Mucosa of rectum (tissue), 2 donors: ENCODE data around the gene OTUD6A.

Experiments
- H3K27ac ChIP-seq, 2 donors: one replicate each; pipeline ENCODE4 v1.7.0; 2013; ENCODE audit warnings: inconsistent platforms in 2 of 2, low read depth in 2 of 2, low read length in 2 of 2
- H3K27me3 ChIP-seq, 2 donors: one replicate each; pipeline ENCODE4 v1.7.0; 2013; ENCODE audit warnings: low read length in 2 of 2; ENCODE audit not compliant: control insufficient read depth in 2 of 2, insufficient read depth in 2 of 2
- H3K36me3 ChIP-seq, 2 donors: one replicate each; pipeline ENCODE4 v1.7.0; 2013; ENCODE audit warnings: low read length in 2 of 2; ENCODE audit not compliant: control insufficient read depth in 2 of 2, insufficient read depth in 2 of 2
- H3K4me1 ChIP-seq, 2 donors: one replicate each; pipeline ENCODE4 v1.7.0; 2013; ENCODE audit warnings: low read length in 2 of 2, mild to moderate bottlenecking in 1 of 2; ENCODE audit not compliant: control insufficient read depth in 2 of 2, insufficient read depth in 2 of 2
- H3K4me3 ChIP-seq, 2 donors: one replicate each; pipeline ENCODE4 v1.7.0; 2013; ENCODE audit warnings: low read length in 2 of 2
- H3K9ac ChIP-seq, 2 donors: one replicate each; pipeline ENCODE4 v1.7.0; 2013; ENCODE audit warnings: low read length in 2 of 2, low read depth in 1 of 2, mild to moderate bottlenecking in 1 of 2
- H3K9me3 ChIP-seq, 2 donors: one replicate each; pipeline ENCODE4 v1.7.0; 2013; ENCODE audit warnings: low read length in 2 of 2; ENCODE audit not compliant: control insufficient read depth in 2 of 2
- donor health status: healthy.
- donor health status: Normal muscosa, but diverticular disease.

The OTUD6A gene

DNA sequence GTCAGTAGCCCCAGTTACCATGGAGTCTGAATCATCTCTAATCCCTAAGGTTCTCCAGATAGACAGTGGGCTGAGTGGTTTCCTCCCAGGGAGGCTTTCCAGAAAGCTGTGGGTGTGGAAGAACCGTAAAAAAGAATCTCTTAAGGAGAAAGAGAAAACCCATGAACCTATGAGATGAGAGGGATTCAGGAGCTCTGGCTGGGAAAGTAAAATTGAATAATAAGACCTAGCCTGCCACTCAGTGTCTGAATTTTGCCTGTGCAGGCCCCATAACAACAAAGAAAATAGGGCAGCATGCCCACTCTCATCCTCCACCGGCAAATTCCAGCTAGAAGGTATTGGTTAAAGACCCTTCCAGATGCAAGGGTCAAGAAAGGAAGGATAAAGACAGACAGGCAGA lies 29.5 kb upstream of the OTUD6A start:
- Histone ChIP-seq H3K4me1 (no peaks in the 10 kb centered on the region), H3K27me3 (peaks cover 2 to 10% of the 10 kb centered on the region in 2 donors), H3K4me3 (no peak overlapping the region), H3K9ac (no peak overlapping the region), H3K27ac (no peak overlapping the region), H3K9me3 (no peaks in the 10 kb centered on the region), H3K36me3 (no peaks in the 10 kb centered on the region)

DNA sequence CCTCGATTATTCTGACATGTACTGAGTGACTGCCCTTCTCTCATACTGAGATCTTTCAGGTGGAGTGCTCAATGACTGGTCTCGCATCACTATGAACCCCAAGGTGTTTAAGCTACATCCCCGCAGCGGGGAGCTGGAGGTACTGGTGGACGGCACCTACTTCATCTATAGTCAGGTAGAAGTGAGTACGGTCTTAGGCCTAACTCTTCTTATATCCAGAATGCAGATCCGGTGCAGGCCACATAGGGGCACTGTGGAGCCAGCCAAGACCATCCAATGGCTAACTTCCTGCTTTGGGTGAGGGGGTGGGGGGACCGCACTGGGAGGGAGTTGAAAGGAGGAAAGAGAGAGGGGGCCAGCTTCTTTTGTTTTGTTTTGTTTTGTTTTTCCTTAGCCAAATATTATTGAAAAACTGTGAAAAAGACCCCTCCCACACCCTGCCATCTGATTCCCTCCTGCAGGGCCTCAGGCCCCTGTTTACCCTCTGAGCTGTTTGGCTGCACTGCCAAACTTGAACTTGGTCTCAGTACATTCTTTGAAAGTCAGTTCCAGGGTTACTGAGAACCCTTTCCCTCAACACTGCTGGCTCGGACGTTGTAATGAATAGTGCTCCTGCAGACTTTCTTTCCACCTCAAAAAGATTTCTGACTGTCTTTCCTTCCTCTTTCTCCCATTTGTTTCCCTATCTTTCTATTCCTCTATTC lies 28.8 kb upstream of the OTUD6A start:
- no peak overlapping the region for H3K4me3 ChIP-seq
- H3K9ac ChIP-seq: no peak overlapping the region
- no peak overlapping the region for H3K27ac ChIP-seq
- H3K27me3 ChIP-seq: peaks cover 2 to 10% of the 10 kb centered on the region in 2 donors
- no peaks in the 10 kb centered on the region for H3K36me3 ChIP-seq
- no peaks in the 10 kb centered on the region for H3K4me1 ChIP-seq
- no peaks in the 10 kb centered on the region for H3K9me3 ChIP-seq

DNA sequence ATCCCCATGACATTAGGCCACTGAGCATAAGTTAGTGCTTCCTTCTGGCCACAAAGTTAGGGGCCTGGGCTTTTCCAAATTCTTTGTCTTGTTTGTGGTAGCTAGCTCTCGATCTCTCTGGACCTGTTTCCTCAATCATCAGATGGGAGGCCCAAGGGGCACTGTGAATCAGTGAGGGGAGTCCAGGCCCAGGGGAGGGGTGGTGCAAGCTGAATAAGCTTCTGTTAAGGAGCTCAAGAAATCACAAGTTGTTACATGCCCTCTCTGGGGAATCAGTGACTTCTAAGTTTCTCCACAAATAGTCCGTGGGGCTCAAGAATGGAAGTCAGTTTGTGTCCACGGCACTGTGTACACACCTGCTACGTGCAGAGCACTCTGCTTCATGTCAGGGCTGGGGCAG lies 27.6 kb upstream of the OTUD6A start:
- Histone ChIP-seq H3K9ac (no peak overlapping the region), H3K9me3 (no peaks in the 10 kb centered on the region), H3K27me3 (peaks cover 2 to 10% of the 10 kb centered on the region in 2 donors), H3K36me3 (no peaks in the 10 kb centered on the region), H3K4me1 (no peaks in the 10 kb centered on the region), H3K27ac (no peak overlapping the region), H3K4me3 (no peak overlapping the region)

DNA sequence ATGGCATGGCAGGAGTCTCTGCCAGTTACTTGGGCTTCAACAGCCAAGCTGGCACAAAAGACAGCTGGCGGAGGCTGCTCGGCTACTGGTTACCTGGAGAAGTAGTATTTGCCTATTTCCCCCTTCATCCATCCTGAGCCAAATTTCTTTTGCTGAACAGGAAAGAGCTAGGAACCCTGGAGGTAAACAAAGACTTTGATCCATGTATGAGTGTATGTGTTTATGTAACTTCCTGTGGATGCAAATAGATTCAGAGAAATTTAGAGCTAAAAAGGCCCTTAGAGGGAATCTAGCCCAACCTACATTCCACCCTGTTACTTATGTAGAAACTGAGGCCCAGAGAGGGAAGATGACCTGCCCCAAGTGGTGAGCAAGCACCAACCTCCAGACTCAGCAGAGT lies 23.7 kb upstream of the OTUD6A start:
- Histone ChIP-seq H3K4me1 (no peaks in the 10 kb centered on the region), H3K9me3 (no peaks in the 10 kb centered on the region), H3K4me3 (no peak overlapping the region), H3K9ac (no peak overlapping the region), H3K27ac (no peak overlapping the region), H3K27me3 (peaks cover 0 to 2% of the 10 kb centered on the region in 2 donors), H3K36me3 (no peaks in the 10 kb centered on the region)

DNA sequence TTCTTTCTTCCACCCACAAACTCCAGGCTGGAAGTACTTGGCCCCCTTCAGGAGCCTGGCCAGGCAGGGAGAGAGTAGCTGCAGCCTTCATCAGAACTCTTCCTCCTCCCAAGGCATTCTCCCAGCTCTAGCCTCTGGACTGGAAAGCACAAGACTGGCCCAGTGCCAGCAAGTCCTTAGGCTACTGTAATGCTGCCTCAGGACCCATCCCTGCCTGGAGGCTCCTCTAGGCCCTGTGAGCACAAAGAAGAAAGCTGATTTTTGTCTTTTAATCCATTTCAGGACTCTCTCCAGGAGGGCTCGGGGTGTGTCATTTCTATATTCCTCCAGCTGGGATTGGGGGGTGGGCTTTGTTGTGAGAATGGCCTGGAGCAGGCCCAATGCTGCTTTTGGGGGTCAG lies 23.3 kb upstream of the OTUD6A start:
- H3K27me3 ChIP-seq: peaks cover 0 to 2% of the 10 kb centered on the region in 2 donors
- H3K9me3 ChIP-seq: no peaks in the 10 kb centered on the region
- H3K9ac ChIP-seq: no peak overlapping the region
- no peaks in the 10 kb centered on the region for H3K4me1 ChIP-seq
- no peak overlapping the region for H3K27ac ChIP-seq
- no peak overlapping the region for H3K4me3 ChIP-seq
- H3K36me3 ChIP-seq: no peaks in the 10 kb centered on the region

DNA sequence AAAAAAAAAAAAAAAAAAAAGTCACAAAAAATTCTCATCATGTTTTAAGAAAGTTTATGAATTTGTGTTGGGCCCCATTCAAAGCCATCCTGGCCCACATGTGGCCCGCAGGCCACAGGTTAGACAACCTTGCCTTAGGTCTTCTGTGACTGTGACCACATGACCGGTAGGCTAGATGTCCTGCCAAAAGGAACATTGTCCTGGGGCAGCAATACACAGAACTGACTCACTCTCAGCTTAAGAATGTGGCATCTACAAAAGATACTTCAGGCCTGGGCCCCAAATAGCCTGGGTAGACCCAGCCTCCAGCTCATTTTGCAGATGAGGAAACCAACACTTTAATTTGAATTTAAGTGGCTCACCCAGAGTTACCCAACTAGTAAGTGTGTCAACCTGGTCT lies 22.5 kb upstream of the OTUD6A start:
- Histone ChIP-seq H3K4me3 (no peak overlapping the region), H3K9me3 (no peaks in the 10 kb centered on the region), H3K27me3 (peaks cover 0 to 2% of the 10 kb centered on the region in 2 donors), H3K9ac (no peak overlapping the region), H3K36me3 (no peaks in the 10 kb centered on the region), H3K4me1 (no peaks in the 10 kb centered on the region), H3K27ac (no peak overlapping the region)

DNA sequence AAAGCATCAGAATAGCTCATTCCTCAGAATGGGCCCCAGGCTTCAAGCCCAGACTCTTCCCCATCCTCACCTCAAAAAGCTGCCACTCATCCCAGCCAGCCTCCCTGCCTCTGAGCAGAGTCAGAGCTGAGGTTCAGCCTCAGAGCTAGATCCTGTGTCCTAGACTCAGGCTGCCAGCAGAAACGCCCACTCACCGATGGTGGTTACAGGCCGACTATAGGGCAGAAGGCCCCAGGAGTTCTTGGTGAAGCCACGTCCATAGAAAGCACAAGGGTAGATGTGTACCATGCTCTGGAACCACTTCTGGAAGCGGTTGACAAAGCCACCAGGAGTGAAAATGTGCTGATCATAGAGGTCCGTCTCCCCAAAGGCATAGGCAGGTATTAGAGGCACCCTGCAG lies 20.3 kb upstream of the OTUD6A start:
- Histone ChIP-seq H3K4me3 (no peak overlapping the region), H3K9ac (no peak overlapping the region), H3K36me3 (no peaks in the 10 kb centered on the region), H3K9me3 (no peaks in the 10 kb centered on the region), H3K27me3 (no peaks in the 10 kb centered on the region), H3K27ac (no peak overlapping the region), H3K4me1 (no peaks in the 10 kb centered on the region)

DNA sequence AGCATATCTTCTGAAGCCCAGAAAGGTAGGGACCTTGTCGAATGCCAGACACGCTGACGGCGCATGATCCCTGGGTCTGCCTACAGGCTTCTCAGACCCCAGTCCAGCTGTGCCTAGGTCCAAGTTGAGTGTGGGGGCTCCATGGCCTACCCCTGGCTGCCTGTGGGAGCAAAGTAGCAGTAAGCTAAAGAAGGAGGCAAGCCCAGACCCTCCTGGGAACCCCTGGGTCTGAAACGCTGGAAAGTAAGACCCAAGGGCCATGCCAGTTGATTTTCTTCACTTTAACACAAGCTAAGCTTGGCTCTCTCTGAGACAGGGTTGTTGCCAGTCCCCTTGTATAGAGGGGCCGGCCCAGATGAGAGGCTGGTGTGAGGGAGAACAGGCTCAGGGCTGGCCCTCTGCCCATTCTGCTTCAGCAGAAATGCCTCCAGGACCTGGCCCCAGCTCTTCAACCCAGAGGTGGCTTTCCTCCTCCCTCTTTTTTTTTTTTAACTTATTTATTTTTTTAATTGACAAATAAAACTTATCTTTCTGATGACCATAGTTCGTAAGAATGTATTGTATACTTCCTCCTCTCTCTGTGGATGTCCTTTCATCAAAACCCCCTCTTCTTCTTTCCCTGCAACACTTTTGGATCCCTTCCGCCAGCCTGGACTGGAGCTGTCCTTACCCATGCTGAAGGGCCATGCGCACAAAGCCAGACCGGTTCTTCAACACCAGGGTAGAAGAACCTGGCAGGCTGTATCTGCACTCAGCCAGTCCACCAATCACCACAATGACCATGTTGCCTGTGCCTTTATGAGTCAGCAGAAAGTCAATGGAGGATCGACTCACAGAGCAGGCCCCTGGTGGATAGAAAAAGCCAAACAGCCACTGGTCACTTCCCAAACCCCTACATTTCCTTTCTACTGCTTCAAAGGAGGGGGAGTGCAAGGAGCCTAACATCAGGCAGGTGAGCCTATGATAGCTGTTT lies 19.6 kb upstream of the OTUD6A start:
- no peaks in the 10 kb centered on the region for H3K36me3 ChIP-seq

DNA sequence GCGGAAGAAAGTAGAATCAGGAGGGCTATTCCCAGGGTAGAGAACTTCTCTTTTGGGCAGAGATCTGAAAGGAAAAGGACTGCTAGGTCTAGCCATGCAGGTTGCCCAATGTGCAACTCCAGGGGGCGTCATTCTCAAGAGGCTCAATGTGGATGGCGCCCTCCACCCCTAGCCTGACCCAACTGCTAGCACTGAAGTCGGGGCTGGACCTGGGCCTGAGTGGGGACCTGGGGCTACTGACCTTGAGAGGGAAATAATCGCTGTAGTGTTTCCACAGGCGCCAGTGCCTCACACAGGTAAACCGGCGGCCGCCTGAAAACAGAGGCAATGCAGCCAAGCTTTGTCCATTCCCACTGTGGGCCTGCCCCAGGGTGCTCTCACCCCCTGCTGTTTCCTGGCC lies 18.6 kb upstream of the OTUD6A start:
- no peak overlapping the region for H3K27ac ChIP-seq
- no peak overlapping the region for H3K4me3 ChIP-seq
- H3K36me3 ChIP-seq: no peaks in the 10 kb centered on the region
- no peaks in the 10 kb centered on the region for H3K27me3 ChIP-seq
- no peaks in the 10 kb centered on the region for H3K9me3 ChIP-seq
- H3K9ac ChIP-seq: no peak overlapping the region
- H3K4me1 ChIP-seq: no peaks in the 10 kb centered on the region

More for the DNA sequence above, 19.6 kb upstream of the OTUD6A start:
- Histone ChIP-seq H3K9me3 (no peaks in the 10 kb centered on the region), H3K4me1 (no peaks in the 10 kb centered on the region), H3K9ac (no peak overlapping the region), H3K27ac (no peak overlapping the region), H3K4me3 (no peak overlapping the region), H3K27me3 (no peaks in the 10 kb centered on the region)

DNA sequence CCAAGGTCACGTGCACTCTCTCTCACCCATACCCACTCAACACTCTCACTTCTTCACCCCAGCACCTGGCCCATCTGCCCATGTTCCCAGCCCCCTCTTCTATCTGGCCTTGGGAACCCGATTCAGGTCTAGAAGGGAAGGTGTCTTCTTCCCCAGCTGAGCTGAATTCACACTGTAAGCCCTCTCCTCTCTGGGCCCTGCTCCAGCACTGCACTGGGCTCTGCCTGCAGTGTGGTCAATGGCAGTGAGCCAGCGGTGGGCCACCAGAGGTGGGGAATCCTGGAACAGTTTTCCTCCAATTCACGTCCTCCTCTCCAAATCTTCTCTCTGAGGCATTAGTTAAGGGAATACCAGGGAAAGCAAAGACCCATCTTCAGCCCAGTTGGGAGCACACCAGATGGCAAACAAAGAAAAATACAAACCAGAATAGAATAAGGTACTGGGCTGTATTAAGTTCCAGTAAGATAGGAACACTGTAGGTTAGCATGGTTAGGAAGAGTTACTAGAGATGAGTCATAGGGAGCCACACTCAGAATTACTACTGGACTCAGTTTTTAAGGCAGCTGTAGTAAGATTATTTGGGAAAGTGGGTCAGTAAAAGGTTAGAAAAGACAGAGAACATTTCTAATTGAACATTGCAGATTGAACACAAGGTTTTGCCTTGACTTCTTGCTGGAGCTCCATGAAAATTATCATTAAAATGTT lies 17.6 kb upstream of the OTUD6A start:
- Histone ChIP-seq H3K36me3 (no peaks in the 10 kb centered on the region), H3K27me3 (peaks cover 0 to 2% of the 10 kb centered on the region in 2 donors), H3K4me1 (no peaks in the 10 kb centered on the region), H3K9me3 (no peaks in the 10 kb centered on the region), H3K27ac (no peak overlapping the region), H3K9ac (no peak overlapping the region), H3K4me3 (no peak overlapping the region)
